ENCODE data around the gene GJD4.

Gene GJD4

DNA sequence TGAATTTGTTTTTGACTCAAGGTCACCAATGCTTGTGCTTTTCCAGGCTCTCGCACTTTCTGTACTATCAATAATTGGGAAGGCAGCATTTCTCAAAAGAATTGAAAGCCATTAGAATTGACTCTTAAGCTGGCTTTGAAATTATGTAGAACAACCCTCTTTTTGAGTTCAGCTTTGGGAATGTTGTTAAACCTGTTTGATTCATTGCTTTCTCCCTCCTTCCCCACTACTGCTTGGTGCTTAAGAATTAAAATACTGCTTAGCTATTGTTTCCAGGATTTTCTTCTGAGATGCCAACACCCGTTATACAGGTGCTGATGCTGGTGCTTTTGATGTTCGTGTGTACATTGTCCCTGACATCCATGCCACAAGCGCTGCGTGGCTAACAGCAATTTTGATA lies 52.5 kb downstream of the GJD4 start:
- DNase-seq (ENCODE audit: low spot score) = no peak

Measured in CD4-positive, alpha-beta T cell treated with Interleukin-15 for 4 hours (primary cell).